MM.1S (cell line): ENCODE measurements around the gene ZNF737.
"Not testable (repeated sequence)": the region's sequence is repeated elsewhere in the genome, so short reads cannot be mapped to it uniquely, and the experiment has no call there.

ENCODE experiments used
- EZH2phosphoT487 ChIP-seq: fragments of 300-600 bp; sonication (generic); IDR thresholded peaks from 2 replicates; pipeline ENCODE4 v1.6.1; 2018; ENCODE audit warnings: antibody characterized with exemption, low read length
- TF ChIP-seq, protein P1 (sequence below): fragments of 300-600 bp; sonication (generic); IDR thresholded peaks from 2 replicates; pipeline ENCODE4 v1.5.1; 2016; ENCODE audit warnings: antibody characterized with exemption, low read length, mixed read lengths

DNA sequence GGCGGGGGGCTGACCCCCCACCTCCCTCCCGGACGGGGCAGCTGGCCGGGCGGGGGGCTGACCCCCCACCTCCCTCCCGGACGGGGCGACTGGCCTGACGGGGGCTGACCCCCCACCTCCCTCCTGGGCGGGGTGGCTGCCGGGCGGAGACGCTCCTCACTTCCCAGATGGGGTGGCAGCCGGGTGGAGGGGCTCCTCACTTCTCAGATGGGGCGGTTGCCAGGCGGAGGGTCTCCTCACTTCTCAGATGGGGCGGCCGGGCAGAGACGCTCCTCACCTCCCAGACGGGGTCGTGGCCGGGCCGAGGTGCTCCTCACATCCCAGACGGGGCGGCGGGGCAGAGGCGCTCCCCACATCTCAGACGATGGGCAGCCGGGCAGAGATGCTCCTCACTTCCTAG is 35.3 kb downstream of the ZNF737 start:
- TF ChIP-seq, protein P1, sequence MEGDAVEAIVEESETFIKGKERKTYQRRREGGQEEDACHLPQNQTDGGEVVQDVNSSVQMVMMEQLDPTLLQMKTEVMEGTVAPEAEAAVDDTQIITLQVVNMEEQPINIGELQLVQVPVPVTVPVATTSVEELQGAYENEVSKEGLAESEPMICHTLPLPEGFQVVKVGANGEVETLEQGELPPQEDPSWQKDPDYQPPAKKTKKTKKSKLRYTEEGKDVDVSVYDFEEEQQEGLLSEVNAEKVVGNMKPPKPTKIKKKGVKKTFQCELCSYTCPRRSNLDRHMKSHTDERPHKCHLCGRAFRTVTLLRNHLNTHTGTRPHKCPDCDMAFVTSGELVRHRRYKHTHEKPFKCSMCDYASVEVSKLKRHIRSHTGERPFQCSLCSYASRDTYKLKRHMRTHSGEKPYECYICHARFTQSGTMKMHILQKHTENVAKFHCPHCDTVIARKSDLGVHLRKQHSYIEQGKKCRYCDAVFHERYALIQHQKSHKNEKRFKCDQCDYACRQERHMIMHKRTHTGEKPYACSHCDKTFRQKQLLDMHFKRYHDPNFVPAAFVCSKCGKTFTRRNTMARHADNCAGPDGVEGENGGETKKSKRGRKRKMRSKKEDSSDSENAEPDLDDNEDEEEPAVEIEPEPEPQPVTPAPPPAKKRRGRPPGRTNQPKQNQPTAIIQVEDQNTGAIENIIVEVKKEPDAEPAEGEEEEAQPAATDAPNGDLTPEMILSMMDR: not testable (repeated sequence)
- not testable (repeated sequence) for TF ChIP-seq EZH2phosphoT487
